Vagina (tissue), 2 donors: Measurements from ENCODE around the gene TNPO3. TPM values are rescaled to one million over a fixed set of nuclear protein-coding genes. Genes with fewer than 3 reads are reported as not detected.

ENCODE experiments used
- DNase-seq, 2 donors: peaks; one replicate each; pipeline ENCODE4 v3.0.0-alpha.2; 2017; ENCODE audit errors: extremely low spot score in 2 of 2
- H3K27ac ChIP-seq: fragments of 200-600 bp; sonication (generic); one replicate; pipeline ENCODE4 v1.5.1; 2019
- H3K27me3 ChIP-seq: fragments of 200-600 bp; sonication (generic); one replicate; pipeline ENCODE4 v1.5.1; 2019
- H3K36me3 ChIP-seq, 2 donors: fragments of 200-600 bp; sonication (generic); one replicate each; pipeline ENCODE4 v1.5.1; 2017 to 2019
- H3K4me1 ChIP-seq: fragments of 200-600 bp; sonication (generic); one replicate; pipeline ENCODE4 v1.5.1; 2019
- H3K4me3 ChIP-seq, 2 donors: fragments of 200-600 bp; sonication (generic); 1 replicate in 1 of 2; 2 replicates in 1 of 2; pipeline ENCODE4 v1.5.1; 2016 to 2019
- H3K9me3 ChIP-seq: fragments of 200-600 bp; sonication (generic); one replicate; pipeline ENCODE4 v1.5.1; 2019
- CTCF ChIP-seq, 3 experiments: fragments of 450-650 bp in 2 of 3; fragments of 200-600 bp in 1 of 3; sonication (generic) in 1 of 3; IDR thresholded peaks; one replicate each; pipeline ENCODE4 v1.5.1; 2017 to 2019; ENCODE audit warnings: antibody characterized with exemption in 3 of 3, mild to moderate bottlenecking in 2 of 3, moderate library complexity in 2 of 3
- POLR2A ChIP-seq, 2 donors: fragments of 450-650 bp; IDR thresholded peaks; one replicate each; pipeline ENCODE4 v1.6.1; 2017; ENCODE audit warnings: antibody characterized with exemption in 2 of 2, mild to moderate bottlenecking in 2 of 2, moderate library complexity in 2 of 2
- POLR2AphosphoS5 ChIP-seq, 2 donors: sonication (generic); formaldehyde crosslinking; IDR thresholded peaks; one replicate each; pipeline ENCODE4 v1.9.0; 2017; ENCODE audit warnings: antibody characterized with exemption in 2 of 2, mild to moderate bottlenecking in 2 of 2, low read depth in 1 of 2; ENCODE audit not compliant: insufficient read depth in 1 of 2
- intact Hi-C: fragments of 100-400 bp; cut with DNase I; formaldehyde crosslinking; loops from one replicate; pipeline ENCODE4 v1.15.1; 2023
- total RNA-seq: library from RNA; depleted of rRNA; stranded (reverse); fragments of >200 nt; gene quantifications from one replicate; pipeline ENCODE4 v1.2.3, GENCODE V29; 2016

Gene TNPO3
- total RNA-seq, 1 donor from 2014 or later: 33.9 TPM

GRCh38 chr7:128986609-128987008, 68.3 kb downstream of the TNPO3 start:
- TF ChIP-seq CTCF (IDR thresholded peaks at IDR 0.05) (no peak), POLR2A (IDR thresholded peaks at IDR 0.05) (no peak), POLR2AphosphoS5 (IDR thresholded peaks at IDR 0.05; ENCODE audit: insufficient read depth in 1 of 2, low read depth in 1 of 2) (no peak)
- Histone ChIP-seq H3K9me3 (no peaks in the 10 kb centered on the region), H3K27ac (no peak overlapping the region), H3K4me3 (no peak overlapping the region), H3K27me3 (no peaks in the 10 kb centered on the region), H3K36me3 (peaks cover 0 to 34% of the 10 kb centered on the region in 2 donors), H3K4me1 (no peaks in the 10 kb centered on the region)
- DNase-seq: no peak
- intact Hi-C loops: no loop called here

GRCh38 chr7:128985660-128986059, 69.3 kb downstream of the TNPO3 start:
- H3K27ac ChIP-seq: no peak overlapping the region

GRCh38 chr7:128982105-128982504, 72.8 kb downstream of the TNPO3 start:
- TF ChIP-seq CTCF (IDR thresholded peaks at IDR 0.05) (no peak), POLR2AphosphoS5 (IDR thresholded peaks at IDR 0.05; ENCODE audit: insufficient read depth in 1 of 2, low read depth in 1 of 2) (no peak), POLR2A (IDR thresholded peaks at IDR 0.05) (no peak)
- intact Hi-C loops: no loop called here
- Histone ChIP-seq H3K27me3 (no peaks in the 10 kb centered on the region), H3K27ac (no peak overlapping the region), H3K36me3 (peaks cover 0 to 68% of the 10 kb centered on the region in 2 donors), H3K4me1 (no peaks in the 10 kb centered on the region), H3K4me3 (no peak overlapping the region), H3K9me3 (no peaks in the 10 kb centered on the region)
- DNase-seq: no peak

More at GRCh38 chr7:128985660-128986059, 69.3 kb downstream of the TNPO3 start:
- Histone ChIP-seq H3K4me1 (no peaks in the 10 kb centered on the region), H3K27me3 (no peaks in the 10 kb centered on the region), H3K4me3 (no peak overlapping the region), H3K9me3 (no peaks in the 10 kb centered on the region), H3K36me3 (peaks cover 0 to 44% of the 10 kb centered on the region in 2 donors)
- intact Hi-C loops: no loop called here
- DNase-seq: no peak
- TF ChIP-seq POLR2A (IDR thresholded peaks at IDR 0.05) (no peak), CTCF (IDR thresholded peaks at IDR 0.05) (no peak), POLR2AphosphoS5 (IDR thresholded peaks at IDR 0.05; ENCODE audit: insufficient read depth in 1 of 2, low read depth in 1 of 2) (no peak)

GRCh38 chr7:128974241-128974934, 80.5 kb downstream of the TNPO3 start:
- Histone ChIP-seq H3K9me3 (no peaks in the 10 kb centered on the region), H3K36me3 (peaks cover 0 to 77% of the 10 kb centered on the region in 2 donors)

GRCh38 chr7:128968624-128969023, 86.3 kb downstream of the TNPO3 start:
- Histone ChIP-seq H3K4me3 (no peak overlapping the region), H3K9me3 (no peaks in the 10 kb centered on the region), H3K36me3 (peaks cover 0 to 79% of the 10 kb centered on the region in 2 donors), H3K4me1 (no peaks in the 10 kb centered on the region), H3K27me3 (no peaks in the 10 kb centered on the region), H3K27ac (no peak overlapping the region)
- TF ChIP-seq POLR2A (IDR thresholded peaks at IDR 0.05) (no peak), CTCF (IDR thresholded peaks at IDR 0.05) (no peak), POLR2AphosphoS5 (IDR thresholded peaks at IDR 0.05; ENCODE audit: insufficient read depth in 1 of 2, low read depth in 1 of 2) (no peak)
- intact Hi-C loops: no loop called here
- DNase-seq: no peak

More at GRCh38 chr7:128974241-128974934, 80.5 kb downstream of the TNPO3 start:
- H3K4me1 ChIP-seq: no peaks in the 10 kb centered on the region
- TF ChIP-seq POLR2A (IDR thresholded peaks at IDR 0.05): no peak
- TF ChIP-seq POLR2AphosphoS5 (IDR thresholded peaks at IDR 0.05; ENCODE audit: insufficient read depth in 1 of 2, low read depth in 1 of 2): no peak
- intact Hi-C loops: no loop called here
- H3K27ac ChIP-seq: no peak overlapping the region
- no peak for DNase-seq
- H3K4me3 ChIP-seq: no peak overlapping the region
- H3K27me3 ChIP-seq: no peaks in the 10 kb centered on the region
